HepG2 (cell line): ENCODE data around the gene RFC2. TPM values are rescaled to one million over a fixed set of nuclear protein-coding genes. Genes with fewer than 3 reads are reported as not detected.

Experiments used
- ATF7-NPFF ChIP-seq: sonication (generic); formaldehyde crosslinking; IDR thresholded peaks from 2 replicates; pipeline ENCODE4 v1.8.1; 2023; ENCODE audit warnings: mild to moderate bottlenecking, low read depth, missing genetic modification reagents, moderate library complexity
- BORCS8-MEF2B ChIP-seq: sonication (generic); formaldehyde crosslinking; IDR thresholded peaks from 2 replicates; pipeline ENCODE4 v1.8.0; 2022; ENCODE audit warnings: mild to moderate bottlenecking, missing genetic modification reagents
- CSRNP1 ChIP-seq: sonication (generic); formaldehyde crosslinking; IDR thresholded peaks from 2 replicates; pipeline ENCODE4 v1.8.1; 2023; ENCODE audit warnings: mild to moderate bottlenecking, missing genetic modification reagents
- DMTF1 ChIP-seq: sonication (generic); formaldehyde crosslinking; IDR thresholded peaks from 2 replicates; pipeline ENCODE4 v1.4.0; 2020; ENCODE audit warnings: mild to moderate bottlenecking, missing genetic modification reagents
- EP300 ChIP-seq, 3 experiments: sonication (generic) in 1 of 3; formaldehyde crosslinking in 1 of 3; IDR thresholded peaks; 2 replicates each; pipeline versions ENCODE4 v1.5.1 to v1.6.1; 2011 to 2020; ENCODE audit warnings: low read depth in 2 of 3, low read length in 2 of 3, borderline replicate concordance in 1 of 3, improper control_type of control experiment in 1 of 3, mild to moderate bottlenecking in 1 of 3, missing genetic modification reagents in 1 of 3, moderate library complexity in 1 of 3
- FOSL2 ChIP-seq: sonication (generic); formaldehyde crosslinking; IDR thresholded peaks from 2 replicates; pipeline ENCODE4 v1.4.0; 2020; ENCODE audit warnings: missing genetic modification reagents
- GABPA ChIP-seq, 2 experiments: IDR thresholded peaks; 2 replicates each; pipeline ENCODE4 v1.6.1; 2011 to 2016; ENCODE audit warnings: low read depth in 2 of 2, low read length in 1 of 2, missing biosample characterization in 1 of 2, missing genetic modification characterization in 1 of 2
- MAF1 ChIP-seq: sonication (generic); formaldehyde crosslinking; IDR thresholded peaks from 2 replicates; pipeline ENCODE4 v1.5.0; 2020; ENCODE audit warnings: missing genetic modification reagents, borderline replicate concordance
- MIER3 ChIP-seq: IDR thresholded peaks from 2 replicates; pipeline ENCODE4 v1.6.1; 2016; ENCODE audit warnings: missing compliant biosample characterization, borderline replicate concordance
- PATZ1 ChIP-seq: sonication (generic); formaldehyde crosslinking; IDR thresholded peaks from 2 replicates; pipeline ENCODE4 v1.4.0; 2020; ENCODE audit warnings: missing genetic modification reagents
- RARA ChIP-seq: IDR thresholded peaks from 2 replicates; pipeline ENCODE4 v1.6.1; 2016; ENCODE audit warnings: missing genetic modification reagents, missing compliant biosample characterization
- SMARCE1 ChIP-seq: fragments of 450-650 bp; IDR thresholded peaks from 2 replicates; pipeline ENCODE4 v1.6.1; 2017; ENCODE audit warnings: borderline replicate concordance
- TFDP2 ChIP-seq: sonication (generic); formaldehyde crosslinking; IDR thresholded peaks from 2 replicates; pipeline ENCODE4 v1.4.0; 2020; ENCODE audit warnings: missing genetic modification reagents
- THRA ChIP-seq: sonication (generic); formaldehyde crosslinking; IDR thresholded peaks from 2 replicates; pipeline ENCODE4 v1.4.0; 2020; ENCODE audit warnings: missing genetic modification reagents, borderline replicate concordance
- ZFY ChIP-seq: sonication (generic); formaldehyde crosslinking; IDR thresholded peaks from 2 replicates; pipeline ENCODE4 v1.4.0; 2020; ENCODE audit warnings: missing genetic modification reagents
- ZNF180 ChIP-seq: sonication (generic); formaldehyde crosslinking; IDR thresholded peaks from 2 replicates; pipeline ENCODE4 v1.4.0; 2020; ENCODE audit warnings: low read depth, missing genetic modification reagents, borderline replicate concordance
- ZNF747 ChIP-seq: sonication (generic); formaldehyde crosslinking; IDR thresholded peaks from 2 replicates; pipeline ENCODE4 v1.8.1; 2023; ENCODE audit warnings: missing genetic modification reagents, mild to moderate bottlenecking, borderline replicate concordance
- polyA plus RNA-seq, 8 experiments: library from polyadenylated mRNA; depleted of rRNA in 3 of 8; stranded (reverse) in 7 of 8; unstranded in 1 of 8; fragments of >200 nt; fragmentation: Illumina TruSeq in 4 of 8; extraction: Trizol in 4 of 8; gene quantifications; 2 replicates each; pipeline versions ENCODE4 v1.2.1 to v1.2.3, GENCODE V29; 2011 to 2016; ENCODE audit warnings: low read depth in 4 of 8, missing spikeins in 1 of 8, mixed read lengths in 1 of 8; ENCODE audit not compliant: insufficient read depth in 1 of 8
- total RNA-seq, 5 experiments: library from RNA; depleted of rRNA; stranded (reverse); fragments of >200 nt; fragmentation: Illumina TruSeq; extraction: Trizol; gene quantifications; 2 replicates each; pipeline ENCODE4 v1.2.3, GENCODE V29; 2016; ENCODE audit warnings: low read depth in 1 of 5

The RFC2 gene
- total and polyA plus RNA-seq, 2 of the 13 experiments (the other 11 are each of a cell fraction or from before 2014, with no cell fraction given): 14.6 to 43.5 TPM

GRCh38 chr7:74272305-74273038 lies 18.3 kb upstream of the RFC2 start (continued):
- TF ChIP-seq EP300 (IDR thresholded peaks at IDR 0.05; ENCODE audit: low read depth in 2 of 2, low read length in 2 of 2): no peak
- peak; percentile 64; the same call in 1 of the 2 replicates for TF ChIP-seq EP300 (CRISPR knock-in tag; IDR thresholded peaks at IDR 0.05; ENCODE audit: borderline replicate concordance)
- no peak for TF ChIP-seq SMARCE1
- TF ChIP-seq BORCS8-MEF2B (CRISPR knock-in tag): 0 out of 2 replicates have a peak, but pooled peaks have one; percentile 58
- TF ChIP-seq FOSL2 (CRISPR knock-in tag): peak; percentile 81
- no peak for TF ChIP-seq ZNF180 (CRISPR knock-in tag)
- TF ChIP-seq CSRNP1: 0 out of 2 replicates have a peak, but pooled peaks have one; percentile 30
- TF ChIP-seq PATZ1 (CRISPR knock-in tag): peak; percentile 36; the same call in 1 of the 2 replicates
- no peak for TF ChIP-seq ZNF747
- TF ChIP-seq DMTF1 (CRISPR knock-in tag): no peak
- TF ChIP-seq ATF7-NPFF (CRISPR knock-in tag): 0 out of 2 replicates have a peak, but pooled peaks have one; percentile 15
- no peak for TF ChIP-seq MAF1 (CRISPR knock-in tag)
- 0 out of 2 replicates have a peak, but pooled peaks have one; percentile 25 for TF ChIP-seq MIER3
- TF ChIP-seq TFDP2 (CRISPR knock-in tag): no peak
- TF ChIP-seq ZFY (CRISPR knock-in tag): peak; percentile 36; the same call in 1 of the 2 replicates
- peak; percentile 22; the same call in 1 of the 2 replicates for TF ChIP-seq RARA (CRISPR knock-in tag)
- 0 out of 2 replicates have a peak, but pooled peaks have one; percentile 20 for TF ChIP-seq THRA (CRISPR knock-in tag)
- TF ChIP-seq GABPA (IDR thresholded peaks at IDR 0.05; ENCODE audit: low read depth, low read length): 0 out of 2 replicates have a peak, but pooled peaks have one; percentile 8
- TF ChIP-seq GABPA (CRISPR knock-in tag; IDR thresholded peaks at IDR 0.05; ENCODE audit: low read depth): no peak; the same call in 1 of the 2 replicates
